ENCODE results near the gene PKNOX2. TPM values are rescaled to one million over a fixed set of nuclear protein-coding genes. Genes with fewer than 3 reads are reported as not detected.

PKNOX2 gene
- 1 to 10 TPM in 1 of 4 donors, under 1 TPM in 2, not detected in 1; 0.27 to 4.8 (median 0.75) TPM for total RNA-seq

GRCh38 chr11:125164422-125165110, at the start of gene PKNOX2:
Gene PKNOX2, plus strand, starts transcription at chr11:125164751. Its CDS starts 186,555 bp downstream, at chr11:125351306.
- intact Hi-C loops (cut with DNase I; ENCODE audit: low total_unique reads), result loop anchor here (2.0 kb wide), 1 partner anchor 180 kb away; no protein-coding TSS in a partner anchor
- 0% methylated on average over 45 of the region's 58 CpGs; no CpG with 5 or more reads in 1 of the 2 donors for WGBS, 2 donors (ENCODE audit: low coverage in 1 of 2)
- in situ Hi-C loops (cut with MboI; ENCODE audit: low pct_ligation_motif_present in 1 of 4, low pct_unique_long_range_greater_than_20kb in 1 of 4, low sequenced_read_pairs in 3 of 4), result loop anchor here in 3 of 4 donors (10.0 to 25.0 kb wide), 2 partner anchors 173 to 180 kb away; no protein-coding TSS in a partner anchor
- DNase-seq, result peak; percentile 50
- Histone ChIP-seq H3K4me1 (peaks cover 4 to 51% (median 16%) of the 10 kb centered on the region in 4 donors), H3K36me3 (no peaks in the 10 kb centered on the region), H3K27me3 (peaks cover 65% of the 10 kb centered on the region), H3K9me3 (no peaks in the 10 kb centered on the region), H3K4me3 (peak within 1 kb of the TSS; percentile 50 to 67 (median 58)), H3K27ac (peak within 1 kb of the TSS; percentile 72 to 91 (median 84))
- TF ChIP-seq POLR2A (IDR thresholded peaks at IDR 0.05) (peak; percentile 45), POLR2AphosphoS5 (IDR thresholded peaks at IDR 0.05) (peak in 2 of 3 donors; percentile 18 to 36), EP300 (IDR thresholded peaks at IDR 0.05; ENCODE audit: low read depth) (no peak)
- TF ChIP-seq, protein P1, sequence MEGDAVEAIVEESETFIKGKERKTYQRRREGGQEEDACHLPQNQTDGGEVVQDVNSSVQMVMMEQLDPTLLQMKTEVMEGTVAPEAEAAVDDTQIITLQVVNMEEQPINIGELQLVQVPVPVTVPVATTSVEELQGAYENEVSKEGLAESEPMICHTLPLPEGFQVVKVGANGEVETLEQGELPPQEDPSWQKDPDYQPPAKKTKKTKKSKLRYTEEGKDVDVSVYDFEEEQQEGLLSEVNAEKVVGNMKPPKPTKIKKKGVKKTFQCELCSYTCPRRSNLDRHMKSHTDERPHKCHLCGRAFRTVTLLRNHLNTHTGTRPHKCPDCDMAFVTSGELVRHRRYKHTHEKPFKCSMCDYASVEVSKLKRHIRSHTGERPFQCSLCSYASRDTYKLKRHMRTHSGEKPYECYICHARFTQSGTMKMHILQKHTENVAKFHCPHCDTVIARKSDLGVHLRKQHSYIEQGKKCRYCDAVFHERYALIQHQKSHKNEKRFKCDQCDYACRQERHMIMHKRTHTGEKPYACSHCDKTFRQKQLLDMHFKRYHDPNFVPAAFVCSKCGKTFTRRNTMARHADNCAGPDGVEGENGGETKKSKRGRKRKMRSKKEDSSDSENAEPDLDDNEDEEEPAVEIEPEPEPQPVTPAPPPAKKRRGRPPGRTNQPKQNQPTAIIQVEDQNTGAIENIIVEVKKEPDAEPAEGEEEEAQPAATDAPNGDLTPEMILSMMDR (IDR thresholded peaks at IDR 0.05), result peak in 4 of 5 experiments; percentile 7 to 67 (median 55)

GRCh38 chr11:125117429-125117828, 47.1 kb upstream of the PKNOX2 start:
- Histone ChIP-seq H3K4me3 (no peak overlapping the region), H3K27ac (no peak overlapping the region), H3K36me3 (no peaks in the 10 kb centered on the region), H3K4me1 (no peaks in the 10 kb centered on the region), H3K9me3 (no peaks in the 10 kb centered on the region), H3K27me3 (peaks cover 31% of the 10 kb centered on the region)
- intact Hi-C loops (cut with DNase I; ENCODE audit: low total_unique reads), result loop anchor here (10.0 kb wide), 1 partner anchor 163 kb away; the partner anchor contains the start of gene CCDC15
- no peak for TF ChIP-seq EP300 (IDR thresholded peaks at IDR 0.05; ENCODE audit: low read depth)
- TF ChIP-seq POLR2A (IDR thresholded peaks at IDR 0.05), result no peak
- TF ChIP-seq, protein P1 (IDR thresholded peaks at IDR 0.05), result no peak
- no peak for TF ChIP-seq POLR2AphosphoS5 (IDR thresholded peaks at IDR 0.05)
- DNase-seq, result no peak
- WGBS, 2 donors (ENCODE audit: low coverage in 1 of 2), result 68 to 73% methylated on average over 4 of the region's 4 CpGs
- in situ Hi-C loops (cut with MboI; ENCODE audit: low pct_ligation_motif_present in 1 of 4, low pct_unique_long_range_greater_than_20kb in 1 of 4, low sequenced_read_pairs in 3 of 4), result loop anchor here in 1 of 4 donors (10.0 kb wide), 1 partner anchor 163 kb away; the partner anchor contains the start of gene CCDC15

DNA sequence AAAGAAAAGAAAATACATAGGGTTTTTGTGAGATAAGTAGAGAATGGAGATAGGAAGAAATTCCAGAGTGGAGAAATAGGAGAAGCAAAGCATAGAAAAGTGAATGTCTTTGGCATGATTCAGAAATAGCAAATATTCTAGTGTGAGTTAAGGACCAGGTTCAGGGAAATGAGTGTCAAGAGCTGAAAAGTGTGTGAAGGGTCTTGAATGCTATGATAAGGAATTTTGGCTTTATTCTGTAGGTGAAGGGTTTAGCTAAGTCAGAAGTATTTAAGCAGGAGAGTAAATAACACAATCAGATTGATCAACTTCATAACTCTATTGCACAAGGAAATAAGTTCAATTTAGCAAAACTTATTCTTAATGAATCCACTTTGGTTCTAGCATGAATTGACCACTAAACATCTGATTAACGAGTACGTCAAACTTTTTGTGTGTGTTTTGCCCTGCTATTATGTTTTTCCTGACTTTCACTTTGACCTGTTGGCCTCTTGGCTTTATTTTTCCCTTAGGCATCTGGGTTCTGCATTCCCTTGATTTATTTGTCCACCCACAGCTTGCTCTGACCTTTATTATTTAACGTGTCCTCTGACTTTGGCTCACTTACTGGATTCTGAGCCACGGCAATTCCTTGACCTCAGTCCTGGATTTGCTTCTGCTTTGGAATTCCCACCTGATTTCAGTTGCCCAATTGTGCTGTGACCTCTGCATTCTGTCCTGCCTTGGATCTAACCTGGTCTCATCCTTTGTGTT, 41.2 kb upstream of the PKNOX2 start:
- in situ Hi-C loops (cut with MboI; ENCODE audit: low pct_ligation_motif_present in 1 of 4, low pct_unique_long_range_greater_than_20kb in 1 of 4, low sequenced_read_pairs in 3 of 4) (no loop called here), intact Hi-C loops (cut with DNase I; ENCODE audit: low total_unique reads) (no loop called here)
- Histone ChIP-seq H3K27ac (no peak overlapping the region), H3K27me3 (peaks cover 25% of the 10 kb centered on the region), H3K9me3 (no peaks in the 10 kb centered on the region), H3K4me3 (no peak overlapping the region), H3K4me1 (no peaks in the 10 kb centered on the region), H3K36me3 (no peaks in the 10 kb centered on the region)
- WGBS, 2 donors (ENCODE audit: low coverage in 1 of 2), result 75 to 85% methylated on average over 4 of the region's 4 CpGs
- no peak for DNase-seq
- no peak for TF ChIP-seq POLR2A (IDR thresholded peaks at IDR 0.05)
- TF ChIP-seq, protein P1 (IDR thresholded peaks at IDR 0.05), result no peak
- no peak for TF ChIP-seq POLR2AphosphoS5 (IDR thresholded peaks at IDR 0.05)
- no peak for TF ChIP-seq EP300 (IDR thresholded peaks at IDR 0.05; ENCODE audit: low read depth)

All from transverse colon (tissue), 4 donors.